GM21526 (cell line): ENCODE measurements around the gene PISD.

Experiments
- ATAC-seq: cut with Tn5 transposase; IDR thresholded peaks from one replicate; pipeline ENCODE4 v1.9.1; 2021; ENCODE audit warnings: moderate library complexity; ENCODE audit not compliant: unreplicated experiment, low FRiP score

The PISD gene

DNA sequence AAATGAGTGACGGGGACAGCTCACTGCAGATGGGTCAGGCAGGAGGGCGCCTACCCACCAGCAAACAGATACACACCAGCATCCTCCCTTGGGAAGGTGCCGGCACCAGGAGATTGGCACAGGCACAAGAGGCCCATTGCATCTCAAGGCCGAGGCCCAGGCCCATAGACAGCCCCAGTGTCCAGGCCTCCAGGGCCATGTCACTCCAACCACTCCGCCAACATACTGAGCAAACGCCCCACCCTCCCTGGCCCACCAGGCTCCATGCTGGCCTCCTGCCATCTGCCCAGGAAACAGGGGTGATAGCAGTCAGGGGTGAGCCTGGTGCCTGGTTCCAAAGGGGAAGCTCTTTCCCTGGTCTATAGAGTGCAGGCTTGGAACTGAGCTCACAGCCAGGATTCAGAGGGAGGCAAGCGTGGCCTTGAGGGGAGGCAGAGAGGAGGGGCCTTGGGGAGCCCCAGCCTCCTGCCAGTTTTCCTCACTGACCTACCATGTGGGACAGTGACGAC lies 34.7 kb downstream of the PISD start:
- ATAC-seq = no peak

DNA sequence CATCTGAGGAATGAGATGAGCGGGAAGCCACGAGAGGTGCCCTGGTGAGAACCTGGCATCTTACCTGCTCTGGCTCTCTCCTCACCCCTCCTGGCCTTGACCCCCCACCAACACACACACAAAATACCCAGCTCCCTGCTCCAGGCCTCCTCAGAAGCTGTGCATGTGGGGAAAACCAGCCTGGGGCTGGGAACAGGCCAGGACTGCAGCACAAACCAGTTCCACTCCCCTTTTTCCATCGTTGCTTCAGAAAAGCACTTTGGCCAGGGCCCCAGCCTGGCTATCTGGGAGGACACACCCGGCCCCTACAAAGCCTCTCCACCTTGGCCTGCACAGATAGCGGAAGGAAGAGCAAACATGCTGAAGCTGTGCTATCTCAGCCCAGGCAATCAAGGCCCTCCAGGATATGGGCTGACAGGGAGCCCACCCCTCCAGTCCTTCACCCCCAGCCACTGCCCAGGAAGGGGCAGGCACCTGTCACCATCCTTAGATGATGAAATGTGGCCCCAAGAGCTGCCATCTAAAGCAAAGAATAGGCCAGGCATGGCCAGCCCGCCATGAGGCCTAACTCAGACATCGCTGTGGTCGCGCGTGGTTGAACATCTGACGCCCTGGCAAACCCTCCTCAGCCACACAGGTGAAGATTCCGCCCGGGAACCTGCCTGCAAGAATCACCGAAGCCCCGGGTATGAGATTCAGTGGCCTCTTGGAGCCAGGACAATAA lies 35.4 kb downstream of the PISD start:
- ATAC-seq = no peak

DNA sequence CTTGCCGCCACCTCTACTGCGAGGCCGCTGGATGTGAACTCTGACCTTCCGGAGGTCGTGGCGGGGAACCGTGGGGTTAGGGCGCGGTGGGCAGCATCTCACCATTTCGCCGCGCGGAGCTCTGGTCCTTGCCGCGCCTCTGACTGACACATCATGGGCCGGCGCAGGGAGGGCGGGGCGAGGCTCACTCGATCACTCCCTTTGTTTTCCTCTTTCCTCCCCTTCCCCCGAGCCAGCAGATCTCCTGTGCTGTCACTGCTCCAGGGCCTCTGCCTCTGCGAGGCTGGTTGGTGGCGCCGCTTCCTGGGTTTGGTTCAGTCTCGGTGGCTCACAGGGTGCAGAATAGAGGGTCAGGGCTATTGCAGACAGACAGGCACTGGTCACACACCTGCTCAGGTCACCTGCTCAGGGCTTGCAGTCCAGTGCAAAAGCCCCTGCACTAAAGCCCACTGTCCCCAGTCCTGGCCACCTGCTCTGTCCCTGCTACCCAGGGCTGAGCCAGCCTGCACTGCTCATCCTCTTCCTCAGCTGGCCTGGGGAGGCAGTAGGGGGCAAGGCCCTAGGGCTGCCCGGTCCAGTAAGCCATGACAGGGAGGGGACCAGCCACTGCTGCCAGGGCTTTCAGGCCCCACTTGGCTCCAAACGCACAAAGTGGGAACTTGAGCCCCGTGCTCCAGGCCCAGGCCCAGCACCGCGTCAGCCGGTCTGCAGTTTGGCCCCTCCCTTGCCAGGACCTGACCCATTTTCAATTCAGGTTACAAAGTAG lies 36.2 kb downstream of the PISD start:
- no peak for ATAC-seq

DNA sequence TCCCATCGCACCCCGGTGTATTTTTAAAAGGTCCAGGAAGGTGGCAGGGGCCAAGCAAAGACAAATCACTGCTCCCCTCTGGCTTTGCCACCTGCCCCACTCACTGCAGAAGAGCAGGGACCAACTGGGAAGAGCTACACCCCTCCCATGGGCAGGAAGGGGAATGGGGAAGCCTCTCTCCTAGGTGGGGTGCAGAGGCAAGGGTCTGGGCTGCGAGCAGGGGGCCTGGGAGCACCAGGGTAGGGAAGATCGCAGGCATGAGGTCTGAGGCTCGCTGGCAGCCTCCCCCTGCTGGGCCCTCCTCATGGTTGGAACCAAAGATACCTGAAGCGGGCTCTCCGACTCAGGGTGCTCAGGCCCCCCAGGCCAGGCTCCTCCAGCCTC lies 36.8 kb downstream of the PISD start:
- no peak for ATAC-seq

DNA sequence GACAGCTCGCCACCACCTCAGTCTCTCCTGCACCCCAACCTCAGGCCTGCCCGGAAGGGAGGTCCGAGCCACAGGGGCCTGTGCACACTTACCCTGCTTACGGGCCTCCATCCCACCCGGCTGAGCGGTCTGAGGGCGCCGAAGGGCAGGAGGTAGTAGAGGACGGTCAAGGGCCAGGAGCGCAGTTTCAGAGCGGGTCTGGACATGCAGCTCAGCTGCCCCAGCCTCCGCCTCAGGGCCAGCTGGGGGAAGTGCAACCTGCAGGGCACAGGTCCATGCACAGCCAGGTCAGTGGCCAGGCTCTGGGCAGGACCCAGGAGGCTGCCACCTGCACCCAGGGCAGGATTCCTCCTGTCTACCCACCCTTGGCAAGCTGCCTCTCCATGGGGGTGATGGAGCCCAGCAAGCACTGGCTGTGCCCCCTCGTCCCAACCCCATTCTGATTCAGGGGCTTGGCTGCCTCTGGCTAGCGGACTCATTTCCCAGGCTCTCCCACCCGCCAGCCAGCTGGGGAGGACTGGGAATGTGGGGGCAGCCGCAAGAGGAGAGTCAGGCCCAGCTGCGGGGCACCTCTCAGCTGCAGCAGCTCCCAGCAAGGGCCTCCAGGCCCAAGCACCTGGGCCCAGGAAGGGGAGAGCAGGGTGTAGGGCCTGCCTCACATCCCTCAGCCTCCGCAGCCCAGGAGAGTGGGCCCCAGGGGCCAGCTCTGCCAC lies 38.3 kb downstream of the PISD start:
- ATAC-seq = no peak

DNA sequence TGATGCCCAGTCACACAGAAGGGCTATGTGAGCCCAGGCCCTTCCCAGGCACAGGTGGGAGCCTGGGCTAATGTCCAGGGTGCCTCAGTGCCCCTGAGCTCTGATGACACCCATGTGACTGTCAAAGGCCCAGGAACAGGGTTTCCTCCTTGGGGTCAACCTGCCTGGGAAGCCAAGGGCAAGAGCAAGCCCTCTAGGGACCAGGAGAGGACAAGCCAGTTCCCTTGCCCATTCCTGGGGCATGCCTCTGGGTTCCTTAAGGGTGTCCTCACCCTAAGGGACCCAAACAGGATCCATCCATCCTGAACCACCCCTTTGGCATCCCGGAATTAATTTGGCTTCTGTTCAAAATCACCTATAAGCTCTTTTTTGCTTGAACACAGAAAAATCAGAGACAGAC lies 39.0 kb downstream of the PISD start:
- no peak for ATAC-seq

DNA sequence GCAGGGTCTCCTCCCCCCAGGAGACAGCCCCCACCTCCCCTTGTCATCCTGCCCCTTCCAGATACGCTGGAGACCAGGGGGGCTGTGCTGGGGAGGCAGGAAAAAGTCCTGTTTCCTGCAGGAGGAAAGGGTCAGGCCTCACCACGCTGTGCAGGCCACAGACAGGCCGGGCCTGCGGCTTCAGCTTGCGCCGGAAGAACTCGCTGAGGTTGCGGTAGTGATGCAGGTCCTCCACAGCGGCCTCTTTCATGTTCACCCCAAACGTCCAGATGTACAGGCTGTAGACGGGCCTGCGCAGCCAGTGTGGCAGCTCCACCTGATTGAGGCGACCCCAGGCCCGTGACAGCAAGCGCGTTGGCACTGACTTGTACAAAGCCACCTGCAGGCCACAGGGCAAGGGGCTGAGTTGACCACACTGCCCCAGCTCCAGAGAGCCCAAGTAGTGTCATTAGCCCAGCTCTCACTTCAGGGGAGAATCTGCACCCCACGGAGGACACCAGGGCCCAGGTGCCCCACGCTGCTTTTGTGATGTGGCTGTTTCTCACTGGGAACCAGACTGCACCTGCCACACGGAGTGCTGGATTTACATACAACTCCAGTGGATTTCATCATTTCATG lies 40.4 kb downstream of the PISD start:
- no peak for ATAC-seq

DNA sequence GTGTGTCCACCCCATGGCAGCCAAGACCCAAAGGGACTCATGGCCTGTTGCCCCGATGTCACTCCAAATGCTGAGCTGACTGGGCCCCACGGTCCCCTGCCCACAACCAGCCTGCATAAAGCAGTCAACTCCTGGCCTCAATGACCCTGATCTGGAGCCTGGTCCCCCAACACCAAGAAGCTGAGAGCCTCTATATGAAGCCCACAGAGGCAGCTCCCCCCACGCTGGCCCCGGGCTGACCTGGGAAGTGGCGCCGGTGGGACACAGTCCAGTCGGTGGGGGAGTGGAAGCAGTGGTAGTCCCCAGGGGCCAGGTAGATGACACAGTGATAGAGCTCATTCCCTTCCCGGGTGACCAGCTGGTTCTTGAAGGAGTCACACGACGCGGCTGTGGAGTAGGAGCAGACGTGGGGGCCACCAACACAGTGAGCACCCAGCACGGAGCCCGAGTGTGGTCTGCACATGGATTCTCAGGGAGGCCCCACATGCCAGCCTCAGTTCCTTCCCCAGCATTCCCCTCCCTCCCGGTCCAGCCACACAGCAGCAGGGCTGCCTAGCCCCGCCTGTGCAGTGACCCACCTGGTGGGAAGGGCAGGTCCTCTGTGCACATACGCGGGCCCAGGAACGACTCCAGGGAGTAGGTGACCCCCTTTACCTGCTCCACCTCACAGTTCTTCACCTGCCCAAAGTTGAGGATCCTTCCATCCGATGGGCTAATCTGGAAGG lies 41.1 kb downstream of the PISD start:
- no peak for ATAC-seq

DNA sequence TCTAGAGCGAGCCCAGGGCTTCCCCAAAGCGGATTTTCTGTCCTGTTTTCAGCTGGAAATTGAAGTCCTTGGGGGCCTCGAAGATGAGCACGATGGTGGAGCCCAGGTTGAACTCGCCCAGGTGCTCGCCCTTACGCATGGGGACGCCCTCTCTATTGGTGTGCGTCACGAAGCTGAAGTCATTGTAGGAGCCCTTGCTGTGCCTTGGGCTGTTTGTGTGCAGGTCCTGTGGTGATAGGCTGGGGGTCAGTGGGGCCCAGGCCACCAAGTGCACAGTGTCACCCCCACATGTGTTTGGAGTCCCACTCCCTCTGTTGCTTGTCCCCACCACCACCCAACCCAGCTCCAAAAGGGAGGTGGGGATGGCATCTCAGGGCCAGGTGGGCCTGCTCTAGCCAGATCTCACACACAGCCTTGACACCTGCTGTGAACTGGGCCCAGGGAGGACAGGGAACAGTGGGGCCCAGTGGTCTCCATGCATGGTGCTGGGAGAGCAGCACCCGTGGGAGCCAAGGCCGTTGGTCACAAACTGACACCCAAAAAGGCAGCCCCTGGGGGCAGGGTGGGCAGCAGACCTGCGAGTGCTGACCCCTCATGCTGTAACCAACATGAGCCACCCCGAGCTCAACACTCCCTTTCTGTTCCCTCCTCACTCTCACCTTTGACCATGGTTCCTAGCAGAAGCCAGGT lies 42.3 kb downstream of the PISD start:
- ATAC-seq = no peak

DNA sequence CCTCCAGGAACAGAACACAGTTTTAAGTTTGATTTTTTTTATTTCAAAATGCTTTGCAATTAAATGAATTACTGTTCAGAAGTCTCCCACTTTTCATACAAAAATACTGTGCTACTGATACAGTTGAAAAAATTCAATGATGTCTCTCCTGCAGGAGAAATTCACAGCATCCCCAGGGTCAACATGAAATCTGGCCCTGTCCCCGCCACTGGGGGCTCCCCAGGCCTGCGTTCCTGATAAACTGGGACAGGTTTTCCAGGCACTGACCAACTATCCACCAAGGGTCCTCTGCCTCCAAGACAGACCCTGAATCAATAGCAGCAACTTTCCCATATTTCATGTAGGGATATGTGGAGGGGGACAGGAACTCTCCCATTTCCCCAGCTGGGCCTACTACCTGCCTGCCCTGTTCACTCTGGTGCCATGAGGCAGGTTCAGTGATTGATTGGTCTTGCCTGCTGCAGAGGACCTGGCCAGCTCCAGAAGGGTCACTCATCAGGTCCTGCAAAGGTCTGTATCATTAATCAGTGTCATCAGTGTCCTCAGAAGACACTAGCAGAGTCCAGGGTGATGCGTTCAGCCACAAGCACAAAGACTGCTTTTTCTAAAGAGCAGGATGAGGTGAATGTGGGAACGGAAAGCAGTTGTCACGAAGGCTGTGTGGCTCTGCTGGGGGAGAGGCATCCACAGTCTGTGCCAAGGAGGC lies 43.4 kb downstream of the PISD start:
- ATAC-seq = no peak

DNA sequence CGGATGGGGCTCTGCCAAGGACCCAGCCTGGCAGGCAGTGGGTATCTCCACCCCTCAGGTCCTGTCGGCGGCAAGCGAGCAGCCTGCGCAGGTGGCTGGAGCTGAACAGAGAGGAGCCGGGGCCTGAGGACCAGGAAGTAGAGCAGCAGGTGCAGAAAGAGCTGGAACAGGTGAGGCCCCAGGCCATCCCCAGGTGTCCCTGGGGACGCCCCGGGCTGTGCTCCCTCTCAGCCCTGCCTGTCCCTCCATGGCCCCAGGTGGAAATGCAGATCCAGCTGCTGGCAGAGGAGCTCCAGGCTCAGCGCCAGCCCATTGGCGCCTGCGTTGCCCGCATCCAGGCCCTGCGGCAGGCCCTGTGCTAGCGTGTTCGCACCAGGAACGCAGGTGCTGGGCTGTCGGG lies 44.0 kb downstream of the PISD start:
- ATAC-seq = no peak

DNA sequence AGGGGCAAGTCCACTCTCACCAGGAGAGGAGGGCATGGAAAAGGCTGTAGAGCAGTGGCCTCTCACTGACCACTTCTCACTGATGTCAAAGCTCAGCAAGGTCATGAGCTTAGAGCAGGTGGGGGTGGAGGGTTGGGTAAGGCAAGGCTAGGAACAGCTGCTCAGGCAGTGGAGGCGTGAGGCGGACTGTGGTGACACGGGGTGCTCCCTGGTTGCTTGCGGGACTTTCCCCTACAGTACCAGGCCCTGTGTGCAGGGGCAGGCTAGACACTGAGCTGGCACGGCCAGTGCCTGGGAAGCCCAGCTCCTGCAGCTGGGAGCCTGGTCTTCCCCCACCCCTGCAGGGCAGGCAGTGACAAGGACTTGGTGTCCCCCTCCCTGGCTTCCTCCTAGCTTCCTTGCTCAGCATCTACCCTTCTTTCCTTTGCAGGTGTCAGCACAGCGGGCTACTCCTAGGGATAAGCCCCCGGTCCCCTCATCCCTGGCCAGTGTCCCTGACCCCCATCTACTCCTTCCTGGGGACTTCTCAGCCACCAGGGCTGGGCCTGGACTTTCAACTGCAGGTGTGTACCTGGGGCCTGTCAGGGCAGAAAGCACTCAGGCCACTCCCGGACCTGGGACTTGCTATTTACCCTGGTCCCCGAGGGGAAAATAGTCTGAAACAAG lies 45.6 kb downstream of the PISD start:
- no peak for ATAC-seq

DNA sequence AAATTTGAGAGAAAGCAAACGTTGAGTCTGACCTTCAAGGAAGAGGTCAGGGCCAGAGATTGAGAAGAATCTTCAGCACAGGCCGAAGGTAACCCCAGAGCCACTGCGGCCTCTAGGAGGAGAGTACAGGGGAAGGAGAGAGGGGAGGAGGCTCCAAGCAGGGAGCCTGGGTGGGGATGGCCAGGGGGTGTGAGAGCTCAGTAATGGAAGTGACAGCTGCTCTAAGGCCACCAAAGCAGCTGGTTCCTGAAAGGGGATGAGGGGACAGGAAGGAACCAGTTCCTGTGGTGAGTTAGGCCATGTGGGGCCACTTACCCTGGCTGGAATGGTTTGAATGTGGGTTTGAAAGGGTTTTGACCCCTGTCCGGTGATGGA lies 46.1 kb downstream of the PISD start:
- no peak for ATAC-seq

DNA sequence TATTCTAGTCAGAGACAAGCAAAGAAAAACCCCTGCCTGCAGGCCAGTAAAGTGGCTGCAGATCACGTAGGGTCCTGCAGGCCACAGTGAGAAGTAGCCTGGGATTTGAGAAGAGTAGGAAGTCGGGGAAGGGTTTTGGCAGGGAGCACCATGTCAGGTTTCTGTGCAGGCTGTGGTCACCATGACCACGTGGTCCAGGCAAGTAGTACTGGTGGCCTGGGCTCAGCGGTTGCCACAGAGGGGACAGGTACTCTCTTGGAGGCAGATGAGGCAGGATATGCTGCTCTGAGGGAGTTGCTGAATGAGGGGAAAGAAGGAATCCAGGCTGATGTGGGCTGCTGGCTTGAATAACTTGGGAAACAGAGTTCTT lies 46.5 kb downstream of the PISD start:
- ATAC-seq = no peak

DNA sequence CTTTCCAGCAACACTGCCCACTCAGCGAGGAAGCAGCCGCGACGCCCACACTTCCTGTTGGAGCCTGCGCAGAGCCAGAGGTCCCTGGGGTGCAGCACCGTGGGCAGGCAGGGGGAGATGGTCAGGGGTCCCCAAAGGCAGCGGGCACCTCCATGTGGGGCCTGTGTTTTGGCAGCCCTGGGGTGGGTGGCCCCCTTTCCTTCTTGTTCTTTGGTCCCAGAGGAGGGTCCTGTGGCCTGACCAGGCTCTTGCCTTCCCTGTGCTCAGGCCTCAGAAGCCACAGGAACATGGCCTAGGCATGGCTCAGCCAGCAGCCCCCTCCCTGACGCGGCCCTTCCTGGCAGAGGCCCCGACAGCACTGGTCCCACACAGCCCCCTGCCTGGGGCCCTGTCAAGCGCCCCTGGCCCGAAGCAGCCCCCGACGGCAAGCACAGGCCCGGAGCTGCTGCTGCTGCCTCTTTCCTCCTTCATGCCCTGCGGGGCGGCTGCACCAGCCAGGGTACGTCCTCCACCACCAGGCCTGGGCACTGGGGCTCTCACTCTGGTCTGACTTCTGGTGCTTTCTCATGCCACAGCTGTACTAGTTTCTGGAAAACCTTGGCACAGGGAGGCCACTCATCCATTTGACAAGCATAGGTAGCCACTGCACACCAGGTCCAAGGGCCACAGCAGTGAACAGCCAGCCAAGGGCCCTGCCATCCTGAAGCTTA lies 47.1 kb downstream of the PISD start:
- no peak for ATAC-seq

DNA sequence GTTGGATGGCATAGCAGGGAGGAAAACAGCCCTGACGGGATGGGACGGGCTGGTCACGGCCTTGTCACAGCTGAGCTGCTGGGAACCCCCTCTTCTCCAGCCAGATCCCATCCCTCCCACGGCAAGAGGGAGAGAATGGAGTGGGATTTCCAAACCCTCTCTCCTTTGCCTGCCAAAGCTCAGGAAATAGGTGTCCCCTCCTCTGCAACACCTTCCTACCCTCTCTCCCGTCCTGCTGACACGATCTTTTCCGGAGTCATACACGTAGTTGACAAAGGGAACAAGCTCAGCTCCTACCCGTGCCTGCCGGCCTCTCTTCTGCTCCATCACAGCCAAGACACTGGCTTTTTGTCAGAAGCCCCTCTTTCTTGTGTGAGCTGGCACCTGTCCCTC lies 48.1 kb downstream of the PISD start:
- no peak for ATAC-seq

DNA sequence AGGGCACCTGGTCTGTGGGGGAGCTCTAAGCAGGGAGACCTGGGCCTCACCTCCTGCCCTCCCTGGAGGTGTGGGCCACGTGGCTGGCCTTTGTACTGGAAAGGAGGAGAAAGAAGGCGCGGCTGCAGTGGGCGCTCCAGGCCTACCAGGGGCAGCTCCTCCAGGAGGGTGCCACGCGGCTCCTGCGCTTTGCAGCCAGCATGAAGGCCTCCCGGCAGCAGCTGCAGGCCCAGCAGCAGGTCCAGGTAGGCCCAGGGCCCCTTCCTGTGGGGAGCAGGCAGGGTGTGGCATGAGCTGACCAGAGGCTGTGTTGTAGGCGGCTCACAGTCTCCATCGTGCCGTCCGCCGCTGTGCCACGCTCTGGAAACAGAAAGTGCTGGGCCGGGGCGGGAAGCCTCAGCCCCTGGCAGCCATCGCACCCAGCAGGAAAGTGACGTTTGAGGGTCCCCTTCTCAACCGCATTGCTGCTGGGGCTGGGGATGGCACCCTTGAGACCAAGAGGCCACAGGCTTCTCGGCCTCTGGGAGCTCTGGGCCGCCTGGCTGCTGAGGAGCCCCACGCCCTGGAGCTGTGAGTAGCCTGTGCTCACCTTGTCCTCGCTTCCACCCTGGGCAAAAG lies 48.6 kb downstream of the PISD start:
- ATAC-seq = no peak

DNA sequence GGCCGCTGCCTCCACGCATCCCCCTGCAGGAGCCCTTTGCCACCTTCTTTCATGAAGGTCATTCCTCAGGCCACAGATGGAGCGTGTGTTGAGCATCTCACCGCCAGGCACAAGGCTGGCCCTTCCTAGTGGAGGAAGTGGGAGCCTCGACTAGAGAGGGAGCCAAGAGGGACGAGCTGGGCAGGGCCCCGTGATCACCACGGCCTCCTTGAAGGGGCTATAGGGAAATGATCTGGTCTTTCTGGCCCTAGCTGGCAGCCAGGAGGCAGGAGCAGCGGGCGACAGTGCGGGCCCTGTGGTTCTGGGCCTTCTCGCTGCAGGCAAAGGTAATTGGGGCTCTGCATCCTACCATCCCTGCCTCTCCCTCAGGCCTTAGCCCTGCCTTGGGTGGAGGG lies 49.1 kb downstream of the PISD start:
- ATAC-seq = no peak
